Femur (tissue), 1 donor: ENCODE measurements around the gene POLDIP3.
"Not testable (repeated sequence)": the region's sequence is repeated elsewhere in the genome, so short reads cannot be mapped to it uniquely, and the experiment has no call there.

Experiments
- DNase-seq: peaks from one replicate; pipeline ENCODE4 v3.0.0-alpha.2; 2017

The POLDIP3 gene

GRCh38 chr22:42585096-42585495 is 29.6 kb downstream of the POLDIP3 start:
- no peak for DNase-seq

- DNase-seq: no peak
Observed at GRCh38 chr22:42584364-42584940, 30.2 kb downstream of the POLDIP3 start.

DNA sequence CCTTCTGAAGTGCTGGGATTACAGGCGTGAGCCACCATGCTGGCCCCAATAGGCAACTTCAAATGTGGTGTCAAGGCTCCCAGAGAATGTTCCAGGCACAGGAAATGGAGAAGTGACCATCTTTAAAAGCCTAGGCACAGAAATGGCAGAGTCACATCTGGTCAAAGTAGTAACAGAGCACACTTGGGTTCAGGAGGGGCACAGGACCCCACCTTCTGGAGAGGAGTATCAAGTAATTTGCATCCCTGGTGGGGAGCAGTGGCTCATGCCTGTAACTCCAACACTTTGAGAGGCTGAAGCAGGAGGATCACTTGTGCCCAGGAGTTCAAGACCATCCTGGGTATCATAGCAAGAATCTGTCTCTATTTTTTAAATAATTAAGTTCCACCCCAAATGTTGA is 31.7 kb downstream of the POLDIP3 start:
- DNase-seq: no peak

DNA sequence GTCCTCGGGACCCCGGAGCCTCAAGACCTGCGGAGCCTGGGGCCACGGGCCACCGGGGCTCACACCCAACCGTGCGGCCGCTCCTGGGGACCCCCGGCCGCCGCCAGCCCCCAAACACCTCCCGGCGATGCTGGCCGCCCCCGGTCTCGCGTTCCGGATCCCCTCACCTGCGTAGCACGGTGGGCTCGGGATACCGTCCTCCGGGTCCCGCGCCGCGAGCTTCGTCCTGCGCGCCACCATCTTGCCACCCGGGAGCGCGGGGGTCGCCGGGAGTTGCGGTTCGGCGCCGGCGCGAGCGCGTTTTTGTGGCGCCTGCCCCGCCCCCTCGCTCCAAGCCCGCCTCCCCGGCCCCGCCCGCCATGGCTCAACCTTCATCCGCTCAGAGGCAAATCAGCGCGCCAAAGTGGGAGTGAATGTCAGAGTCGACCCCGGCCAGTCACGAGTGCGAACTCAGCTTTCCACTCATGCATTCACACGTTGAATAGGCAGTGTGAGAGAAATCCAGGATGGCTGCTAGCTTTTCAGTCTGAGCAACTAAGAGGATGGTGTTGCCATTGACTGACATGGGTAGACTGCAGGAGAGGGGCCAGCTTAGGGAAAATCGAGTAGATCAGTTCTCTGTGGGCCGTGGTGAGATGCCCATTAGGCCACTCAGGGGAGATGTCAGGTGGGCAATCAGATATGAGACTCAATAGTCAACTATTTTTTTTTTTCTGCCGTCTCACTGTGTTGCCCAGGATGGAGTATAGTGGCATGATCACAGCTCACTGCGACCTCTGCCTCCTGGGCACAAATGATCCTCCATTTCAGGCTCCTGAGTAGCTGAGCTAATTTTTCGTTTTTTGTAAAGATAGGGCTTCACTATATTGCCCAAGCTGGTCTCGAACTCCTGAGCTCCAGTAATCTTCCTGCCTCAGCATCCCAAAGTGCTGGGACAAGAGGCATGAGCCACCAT is 32.6 kb downstream of the POLDIP3 start:
- peak; percentile 90 for DNase-seq

DNA sequence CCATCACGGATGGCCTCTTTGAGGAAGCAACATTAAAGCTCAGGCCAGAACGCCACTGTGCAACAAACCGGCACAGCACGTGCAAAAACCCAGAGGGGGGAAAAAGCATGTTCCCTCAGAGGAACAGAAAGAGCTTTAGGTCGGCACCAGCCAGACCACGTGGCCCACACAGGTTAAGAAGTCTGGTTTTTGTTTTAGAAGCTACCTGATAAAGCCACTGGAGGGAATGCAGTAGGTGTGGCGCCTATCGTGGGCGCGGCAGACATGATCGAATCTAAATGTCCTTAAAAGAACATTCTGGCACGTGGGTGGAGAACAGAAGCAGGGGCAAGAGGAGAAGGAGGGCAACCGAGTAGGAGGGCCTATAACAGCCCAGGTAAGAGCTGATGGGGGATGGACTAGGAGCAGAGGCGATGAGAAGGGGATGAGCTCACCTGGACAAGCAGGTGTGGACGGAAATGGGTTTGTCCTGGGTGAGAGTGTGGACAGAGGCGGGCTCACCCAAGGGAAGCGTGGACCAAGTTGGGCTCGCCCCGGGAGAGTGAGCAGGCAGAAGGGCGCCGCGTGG is 33.4 kb downstream of the POLDIP3 start:
- DNase-seq: not testable (repeated sequence)

DNA sequence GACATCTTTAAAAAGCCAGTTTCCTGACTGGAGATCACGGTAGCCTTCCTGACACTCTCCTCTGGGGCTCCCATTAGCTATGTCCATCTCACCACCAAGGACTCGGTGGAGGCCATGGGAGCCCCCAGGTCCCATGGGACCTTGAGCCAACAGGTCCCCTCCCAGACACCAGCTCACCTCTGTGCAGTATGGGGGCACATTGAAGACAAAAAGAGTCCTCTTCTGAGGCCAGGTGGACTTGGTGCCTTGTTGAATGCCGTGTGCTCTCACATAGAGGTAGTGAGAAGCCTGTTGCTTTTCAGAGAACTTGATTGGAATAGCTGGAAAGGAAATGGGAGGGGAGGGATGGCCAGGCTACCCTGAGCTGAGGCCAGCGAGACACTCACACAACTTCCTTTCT is 34.6 kb downstream of the POLDIP3 start:
- not testable (repeated sequence) for DNase-seq

DNA sequence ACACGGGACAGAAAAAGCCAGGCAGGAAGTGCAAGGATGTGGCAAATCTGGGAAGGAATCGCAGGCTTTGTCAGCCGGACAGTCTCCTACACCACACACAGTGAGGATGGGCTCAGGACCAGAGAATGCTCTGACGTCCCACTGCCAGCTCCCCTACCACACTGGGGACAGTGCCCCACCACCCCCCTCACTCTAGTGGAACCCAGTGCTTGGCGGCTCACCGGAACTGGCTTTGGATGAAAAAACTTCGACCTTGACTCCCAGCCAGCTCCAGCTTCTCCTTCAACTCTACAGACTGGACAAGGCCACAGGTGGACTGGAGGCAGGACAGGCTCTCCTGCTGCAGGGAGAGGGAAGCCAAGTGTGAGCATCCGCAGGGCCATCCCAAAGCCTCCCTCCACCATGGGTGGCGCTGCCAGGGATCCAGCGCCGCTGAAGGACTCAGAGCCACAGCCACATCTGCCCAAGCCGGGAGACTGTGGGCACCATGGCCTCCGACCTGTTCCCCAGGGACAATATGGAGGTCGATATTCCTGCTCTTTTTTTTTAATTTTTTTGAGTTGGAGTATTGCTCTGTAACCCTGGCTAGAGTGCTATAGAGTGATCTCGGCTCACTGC is 37.0 kb downstream of the POLDIP3 start:
- no peak for DNase-seq

- DNase-seq: not testable (repeated sequence)
Observed at GRCh38 chr22:42577141-42577540, 37.5 kb downstream of the POLDIP3 start.

- DNase-seq: not testable (repeated sequence)
Observed at GRCh38 chr22:42575996-42576574, 38.6 kb downstream of the POLDIP3 start.

DNA sequence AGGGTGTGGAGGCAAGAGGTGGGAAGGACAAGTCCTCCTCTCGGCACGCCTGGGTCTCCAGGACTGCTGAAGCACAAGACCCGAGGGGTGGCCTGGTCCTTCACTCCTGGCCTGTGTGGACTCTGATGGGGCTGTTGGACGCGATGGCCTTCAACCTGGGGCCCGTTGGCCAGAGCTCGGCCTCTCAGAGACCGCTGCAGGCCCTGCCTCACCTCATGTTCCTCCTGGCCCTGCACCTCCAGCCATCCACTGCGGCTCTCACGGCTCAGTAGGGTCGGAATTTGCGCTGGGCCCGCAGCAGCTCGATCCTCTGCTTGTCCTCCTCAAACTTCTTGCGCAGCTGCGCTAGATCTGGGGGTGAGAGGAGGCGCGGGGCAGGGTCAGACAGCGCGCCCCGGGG is 40.2 kb downstream of the POLDIP3 start:
- DNase-seq: not testable (repeated sequence)

GRCh38 chr22:42574046-42574445 is 40.6 kb downstream of the POLDIP3 start:
- DNase-seq: not testable (repeated sequence)

DNA sequence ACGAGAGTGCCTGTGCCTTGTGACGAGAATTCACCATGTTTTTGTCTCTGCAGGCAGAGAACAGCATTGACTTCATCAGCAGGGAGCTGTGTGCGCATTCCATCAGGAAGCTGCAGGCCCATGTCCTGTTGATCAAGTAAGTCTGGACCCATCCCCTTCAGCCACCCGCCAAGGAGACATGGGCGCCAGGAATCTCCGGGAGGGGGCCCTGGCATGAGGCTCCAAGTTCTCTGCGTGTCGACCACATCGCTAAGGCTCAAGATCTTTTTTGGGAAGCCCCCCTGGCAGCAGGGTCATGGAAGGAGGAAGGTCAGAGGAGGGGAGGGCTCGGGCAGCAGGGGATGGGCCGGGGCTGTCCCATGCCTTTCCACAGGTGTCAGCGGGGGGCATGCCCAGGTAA is 43.6 kb downstream of the POLDIP3 start:
- not testable (repeated sequence) for DNase-seq

GRCh38 chr22:42570580-42570979 is 44.1 kb downstream of the POLDIP3 start:
- not testable (repeated sequence) for DNase-seq

GRCh38 chr22:42567950-42568349 is 46.7 kb downstream of the POLDIP3 start:
- DNase-seq: not testable (repeated sequence)

DNA sequence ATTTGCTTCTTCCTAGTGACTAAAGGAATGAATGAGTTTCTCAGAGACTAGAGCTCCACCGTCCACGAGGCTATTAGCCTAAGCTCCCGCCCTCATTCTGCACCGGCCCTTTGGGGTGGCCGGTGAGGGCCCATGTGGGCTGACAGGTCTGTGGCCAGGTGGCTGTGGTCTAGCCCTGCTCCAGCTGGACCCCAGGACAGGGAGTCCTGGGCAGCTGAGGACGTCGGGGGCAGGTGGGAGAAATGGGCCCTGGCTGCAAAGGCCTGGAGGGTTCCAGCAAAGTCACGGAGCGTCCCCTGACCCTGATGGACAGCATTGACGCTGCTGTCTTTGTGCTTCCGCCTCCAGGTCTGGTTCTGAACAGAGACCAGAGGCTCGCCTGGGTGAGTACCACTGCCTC is 48.7 kb downstream of the POLDIP3 start:
- no peak for DNase-seq

GRCh38 chr22:42564699-42565098 is 50.0 kb downstream of the POLDIP3 start:
- DNase-seq: no peak

GRCh38 chr22:42563943-42564342 is 50.7 kb downstream of the POLDIP3 start:
- DNase-seq: not testable (repeated sequence)

GRCh38 chr22:42562684-42563083 is 52.0 kb downstream of the POLDIP3 start:
- no peak for DNase-seq

DNA sequence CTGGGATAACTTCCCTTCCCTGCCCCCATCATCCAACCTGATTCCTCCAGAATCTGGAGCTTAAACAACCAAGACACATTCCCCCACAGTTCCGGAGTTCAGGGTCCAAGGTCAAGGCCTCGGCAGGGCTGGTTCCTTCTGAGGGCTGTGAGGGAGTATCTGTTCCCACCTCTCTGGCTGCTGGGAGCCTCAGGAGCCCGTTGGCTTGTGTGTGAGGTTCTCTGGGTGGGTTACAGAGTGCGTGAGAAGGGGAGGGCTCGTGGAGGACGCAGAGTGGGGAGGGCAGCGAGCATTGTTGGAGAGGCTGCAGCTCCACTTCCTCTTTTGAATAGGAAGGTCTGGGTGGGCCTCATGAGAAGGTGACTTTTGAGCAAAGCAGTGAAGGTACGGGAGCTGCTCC is 52.4 kb downstream of the POLDIP3 start:
- DNase-seq: no peak

DNA sequence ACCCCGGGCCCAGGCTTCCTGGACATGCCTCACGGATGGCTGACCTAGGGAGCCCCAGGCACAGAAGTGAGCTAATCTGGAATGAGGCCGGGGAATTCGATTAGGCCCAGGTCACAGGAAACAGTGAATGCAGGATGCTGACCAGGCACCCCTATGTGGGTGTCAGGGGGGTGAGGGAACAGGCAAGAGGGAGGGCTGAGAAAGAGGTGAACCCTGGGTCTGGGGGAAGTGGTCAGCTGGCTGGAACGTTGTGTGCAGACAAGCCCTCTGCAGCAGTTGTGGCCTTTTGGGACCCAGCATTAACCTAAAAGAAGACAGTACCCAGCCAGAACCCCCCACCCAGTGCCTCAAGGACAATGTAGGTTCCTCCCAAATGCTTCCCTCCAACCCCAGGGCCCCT is 52.8 kb downstream of the POLDIP3 start:
- DNase-seq: no peak

DNA sequence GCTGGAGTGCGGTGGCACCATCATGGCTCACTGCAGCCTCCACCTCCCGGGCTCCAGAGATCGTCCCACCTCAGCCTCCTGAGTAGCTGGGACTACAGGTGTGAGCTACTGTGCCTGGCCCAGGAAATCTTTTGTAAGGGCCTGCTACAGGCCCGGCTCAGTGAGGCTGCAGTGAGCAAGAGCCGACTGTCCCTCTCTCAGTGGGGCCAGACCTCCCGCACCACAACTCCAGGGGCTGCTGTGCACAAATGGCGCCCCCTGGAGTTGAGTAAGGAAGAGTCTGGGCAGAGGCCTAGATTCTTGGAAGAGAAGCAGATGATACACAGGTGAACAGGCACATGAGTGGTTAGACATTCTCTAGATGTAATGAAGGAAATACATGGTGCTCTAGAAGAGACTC is 53.9 kb downstream of the POLDIP3 start:
- DNase-seq: no peak

- DNase-seq: no peak
Observed at GRCh38 chr22:42560381-42560780, 54.3 kb downstream of the POLDIP3 start.
